D721Med (cell line): Measurements from ENCODE around the gene ST8SIA6.

Source experiments
- DNase-seq: peaks from one replicate; pipeline ENCODE4 v3.0.0; 2011; ENCODE audit warnings: low spot score; ENCODE audit not compliant: insufficient read length
- FAIRE-seq: peaks from 2 replicates; lab custom pipeline; 2011; peaks lifted over from hg19 to GRCh38; lab: Jason Lieb, UNC
- TF ChIP-seq, protein P1 (sequence below): IDR thresholded peaks from 2 replicates; pipeline ENCODE4 v1.5.1; 2012; ENCODE audit warnings: mild to moderate bottlenecking, control low read depth; ENCODE audit not compliant: insufficient read depth; ENCODE audit errors: missing control alignments

Gene ST8SIA6

DNA sequence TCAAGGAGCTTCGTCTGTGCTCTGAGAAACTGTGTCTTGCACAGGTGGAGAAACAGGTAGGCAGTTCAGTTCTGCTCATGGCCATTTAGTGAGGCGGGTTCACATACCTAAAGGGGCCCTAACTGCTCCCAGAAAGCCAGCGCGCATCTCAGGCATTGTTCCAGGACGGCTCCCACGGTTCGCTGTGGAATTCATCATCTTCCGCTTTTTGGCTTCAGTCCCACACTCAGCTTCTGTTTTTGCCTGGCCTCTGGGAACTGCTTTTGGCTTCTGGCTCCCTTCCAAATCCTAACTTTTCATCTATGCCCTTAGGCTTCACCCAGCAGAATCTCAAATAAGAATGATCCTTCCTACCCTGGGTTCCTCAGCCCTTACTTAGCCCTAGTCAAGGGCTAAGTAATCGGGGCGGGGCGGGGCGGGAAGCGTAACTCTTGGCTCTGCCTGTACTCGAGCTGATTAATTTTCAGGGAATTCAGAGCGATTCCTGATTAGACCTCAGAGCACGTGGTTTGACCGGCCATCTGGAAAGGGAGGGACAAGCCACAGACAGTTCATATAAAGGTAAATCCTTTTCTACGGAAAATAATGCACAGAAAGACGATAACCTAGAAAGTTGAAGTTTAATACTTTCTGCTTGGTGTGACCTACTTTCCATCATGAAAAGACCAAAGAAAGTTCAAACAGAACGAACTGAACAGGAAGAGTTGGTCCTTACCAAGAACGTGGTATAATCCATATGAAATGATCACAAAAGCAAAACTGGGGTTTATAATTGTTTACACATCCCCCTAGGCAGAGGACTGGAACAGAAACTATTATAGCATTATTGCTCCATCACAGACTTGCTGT is 105.7 kb downstream of the ST8SIA6 start:
- no peak for FAIRE-seq
- peak; percentile 26 for DNase-seq
- TF ChIP-seq, protein P1, sequence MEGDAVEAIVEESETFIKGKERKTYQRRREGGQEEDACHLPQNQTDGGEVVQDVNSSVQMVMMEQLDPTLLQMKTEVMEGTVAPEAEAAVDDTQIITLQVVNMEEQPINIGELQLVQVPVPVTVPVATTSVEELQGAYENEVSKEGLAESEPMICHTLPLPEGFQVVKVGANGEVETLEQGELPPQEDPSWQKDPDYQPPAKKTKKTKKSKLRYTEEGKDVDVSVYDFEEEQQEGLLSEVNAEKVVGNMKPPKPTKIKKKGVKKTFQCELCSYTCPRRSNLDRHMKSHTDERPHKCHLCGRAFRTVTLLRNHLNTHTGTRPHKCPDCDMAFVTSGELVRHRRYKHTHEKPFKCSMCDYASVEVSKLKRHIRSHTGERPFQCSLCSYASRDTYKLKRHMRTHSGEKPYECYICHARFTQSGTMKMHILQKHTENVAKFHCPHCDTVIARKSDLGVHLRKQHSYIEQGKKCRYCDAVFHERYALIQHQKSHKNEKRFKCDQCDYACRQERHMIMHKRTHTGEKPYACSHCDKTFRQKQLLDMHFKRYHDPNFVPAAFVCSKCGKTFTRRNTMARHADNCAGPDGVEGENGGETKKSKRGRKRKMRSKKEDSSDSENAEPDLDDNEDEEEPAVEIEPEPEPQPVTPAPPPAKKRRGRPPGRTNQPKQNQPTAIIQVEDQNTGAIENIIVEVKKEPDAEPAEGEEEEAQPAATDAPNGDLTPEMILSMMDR: no peak

DNA sequence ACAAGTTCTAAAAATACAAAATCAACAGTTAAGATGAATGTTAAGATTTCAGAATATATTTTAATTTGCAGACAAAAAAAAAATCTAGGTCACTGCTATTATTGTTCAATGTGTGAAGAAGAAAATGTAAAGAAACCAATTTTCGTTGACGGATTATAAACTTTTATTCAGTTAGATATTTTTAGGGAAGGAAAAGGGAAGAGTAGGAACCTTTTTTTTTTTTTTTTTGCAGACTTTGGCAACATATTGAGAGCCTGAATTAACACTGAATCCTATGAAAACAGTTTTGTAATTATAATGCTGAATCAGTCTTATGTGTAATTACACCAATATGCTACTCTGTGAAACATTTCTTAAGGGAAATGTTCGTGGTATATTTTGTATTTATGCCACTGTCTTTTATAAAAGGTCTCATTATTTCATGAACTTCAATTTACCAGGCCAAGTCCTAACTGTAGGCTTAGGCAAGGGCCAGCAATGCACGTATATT is 106.3 kb downstream of the ST8SIA6 start:
- no peak for FAIRE-seq
- TF ChIP-seq, protein P1: no peak
- DNase-seq: no peak

DNA sequence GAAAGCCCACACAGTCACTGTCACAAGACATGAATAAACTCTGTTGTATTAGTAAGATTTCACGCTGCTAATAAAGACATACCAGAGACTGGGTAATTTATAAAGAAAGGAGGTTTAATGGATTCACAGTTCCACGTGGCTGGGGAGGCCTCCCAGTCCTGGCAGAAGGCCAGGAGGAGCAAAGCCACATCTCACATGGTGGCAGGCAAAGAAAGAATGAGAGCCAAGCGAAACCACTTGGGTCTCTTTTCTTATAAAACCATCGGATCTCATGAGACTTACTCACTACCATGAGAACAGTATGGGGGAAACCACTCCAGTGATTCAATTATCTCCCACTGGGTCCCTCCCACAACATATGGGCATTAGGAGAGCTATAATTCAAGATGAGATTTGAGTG is 110.2 kb downstream of the ST8SIA6 start:
- TF ChIP-seq, protein P1: no peak
- FAIRE-seq: no peak
- DNase-seq: no peak

DNA sequence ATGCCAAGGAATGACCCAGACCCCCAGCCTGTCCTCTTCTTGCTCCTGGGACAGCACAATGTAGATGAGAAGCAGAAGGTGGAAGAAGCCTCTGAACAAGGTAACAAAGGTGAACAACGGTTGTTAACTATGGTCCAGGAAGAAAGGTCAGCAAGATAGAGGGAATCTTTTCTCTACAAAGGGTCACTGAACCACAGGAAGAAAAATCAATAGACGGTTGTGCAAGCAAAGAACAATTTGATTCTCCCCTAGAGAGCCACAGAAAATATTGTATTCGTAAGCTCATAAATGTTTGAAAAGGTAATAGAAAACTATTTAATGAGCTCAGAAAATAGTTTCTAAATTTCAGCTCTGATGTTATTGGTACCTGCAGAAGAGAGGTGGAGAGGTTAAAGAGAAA is 111.3 kb downstream of the ST8SIA6 start:
- DNase-seq: no peak
- TF ChIP-seq, protein P1: no peak
- no peak for FAIRE-seq

DNA sequence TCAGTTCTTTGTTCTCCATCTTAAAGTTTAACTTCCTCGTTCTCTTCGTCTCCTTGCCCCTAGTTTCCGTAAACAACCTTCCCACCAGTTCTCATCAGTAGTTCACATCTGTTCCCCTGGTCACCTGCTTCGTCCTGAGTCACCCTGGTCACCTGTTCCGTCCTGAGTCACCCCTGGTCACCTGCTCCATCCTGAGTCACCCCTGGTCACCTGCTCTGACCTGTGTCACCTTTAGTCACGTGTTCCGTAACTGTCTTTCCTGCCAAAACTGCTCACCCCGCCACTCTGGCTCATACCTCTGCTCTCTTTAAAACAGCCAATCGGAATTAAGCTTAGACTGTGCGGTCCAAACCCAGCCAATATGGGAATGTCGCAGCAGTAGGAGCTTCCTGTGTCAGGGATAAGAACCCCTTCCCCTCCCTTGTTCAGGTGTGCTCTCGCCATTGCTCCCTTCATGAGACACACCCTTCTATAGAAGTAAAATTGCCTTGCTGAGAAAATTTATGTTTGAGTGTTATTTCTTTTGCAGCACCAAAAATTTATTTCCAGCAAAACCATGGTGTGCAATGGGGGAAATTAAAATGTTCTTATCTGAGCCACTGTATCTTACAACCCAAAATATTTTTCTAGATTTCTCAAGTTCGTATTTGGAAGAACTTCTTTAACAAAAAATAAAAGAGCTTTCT is 114.1 kb downstream of the ST8SIA6 start:
- FAIRE-seq: no peak
- DNase-seq: no peak

DNA sequence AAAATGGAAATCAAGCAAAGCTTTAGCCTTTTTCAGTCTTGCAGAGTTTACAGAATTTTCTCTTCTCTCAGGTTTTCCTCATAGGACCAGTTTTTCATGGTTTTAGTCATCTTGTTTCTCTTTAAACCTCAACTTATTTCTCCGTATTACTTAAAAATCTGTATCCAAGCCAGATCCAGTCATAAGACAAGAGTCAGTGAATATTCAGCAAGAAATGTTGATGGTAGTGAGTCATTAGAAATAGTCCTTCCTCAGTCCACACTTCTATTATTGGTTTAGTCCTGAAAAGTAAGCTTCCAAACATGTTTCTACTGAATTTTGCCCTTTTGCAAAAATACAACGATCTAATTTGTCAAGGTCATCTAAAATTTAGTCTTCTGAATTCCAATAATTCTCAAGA is 119.3 kb downstream of the ST8SIA6 start:
- DNase-seq (no peak), FAIRE-seq (no peak)
- TF ChIP-seq, protein P1: no peak

More for the DNA sequence above, 114.1 kb downstream of the ST8SIA6 start:
- TF ChIP-seq, protein P1: no peak

DNA sequence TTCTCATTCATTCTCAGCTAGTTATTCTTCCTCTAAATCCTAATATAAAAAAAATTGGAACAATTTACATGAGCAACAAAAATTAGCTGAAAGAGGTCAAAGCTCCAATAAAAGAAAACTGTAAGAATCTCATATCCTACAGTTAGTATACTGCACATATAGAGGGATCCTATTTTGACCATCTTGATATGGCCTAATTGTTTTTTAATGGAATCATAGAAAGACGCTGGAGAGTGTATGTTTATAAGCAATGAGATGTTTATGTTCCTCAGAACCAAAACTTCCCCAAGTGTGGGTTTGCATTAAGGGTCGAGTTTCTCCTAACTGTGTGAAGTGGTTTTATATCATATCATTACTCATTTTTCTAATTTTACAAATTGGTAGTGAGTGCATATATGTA is 123.9 kb downstream of the ST8SIA6 start:
- DNase-seq: no peak

More for the DNA sequence above, 123.9 kb downstream of the ST8SIA6 start:
- TF ChIP-seq, protein P1: no peak
- FAIRE-seq: no peak
